ENCODE results near the gene PTPRN2. TPM values are rescaled to one million over a fixed set of nuclear protein-coding genes. Genes with fewer than 3 reads are reported as not detected.

PTPRN2 gene
- total RNA-seq, 1 experiment from 2014 or later = 2.1 TPM

GRCh38 chr7:157753713-157754415 lies 833.8 kb downstream of the PTPRN2 start:
- BruUV-seq (replicated peaks) = no TSS peak
- Histone ChIP-seq H3K4me3 (replicated peaks in 1 of 2; ENCODE audit: low read depth in 1 of 2, low read length in 2 of 2) (no peak overlapping the region), H3K79me2 (ENCODE audit: insufficient read depth, low read length) (no peaks in the 10 kb centered on the region), H4K20me1 (ENCODE audit: insufficient read depth) (no peaks in the 10 kb centered on the region), H3K27me3 (ENCODE audit: insufficient read depth, low read length) (no peaks in the 10 kb centered on the region), H2AFZ (ENCODE audit: low read depth, low read length, poor library complexity, severe bottlenecking) (no peak overlapping the region), H3K9me2 (ENCODE audit: insufficient read depth) (no peaks in the 10 kb centered on the region), H3K36me3 (ENCODE audit: control insufficient read depth in 1 of 2, insufficient read depth in 2 of 2, low read length in 2 of 2) (no peaks in the 10 kb centered on the region), H3K4me2 (ENCODE audit: low read length) (no peak overlapping the region), H3K4me1 (ENCODE audit: control insufficient read depth in 1 of 2, insufficient read depth in 2 of 2, low read length in 2 of 2) (no peaks in the 10 kb centered on the region), H3K27ac (ENCODE audit: low read depth, low read length) (no peak overlapping the region), H3K9ac (ENCODE audit: low read length) (no peak overlapping the region), H3K9me3 (ENCODE audit: control insufficient read depth in 1 of 2, insufficient read depth in 1 of 2, low read depth in 1 of 2, low read length in 2 of 2) (no peaks in the 10 kb centered on the region)
- DNase-seq (ENCODE audit: low read depth, low spot score) (no peak), ATAC-seq (no peak)
- TF ChIP-seq ZBTB33 (IDR thresholded peaks at IDR 0.05; ENCODE audit: extremely low read depth, insufficient replicate concordance, low read length) (no peak), EGR1 (IDR thresholded peaks at IDR 0.05; ENCODE audit: low read depth) (no peak), CEBPB (IDR thresholded peaks at IDR 0.05; ENCODE audit: low read depth) (no peak)
- POLR2A ChIA-PET = no interaction called here
- RAD21 ChIA-PET (ENCODE audit: low non-redundant PET in 1 of 2, low total read pairs in 2 of 2, uncharacterized antibody in 2 of 2, unreplicated experiment in 2 of 2) = no interaction called here
- CTCF ChIA-PET = no interaction called here
- intact Hi-C loops (cut with micrococcal nuclease) = no loop called here

GRCh38 chr7:157752832-157753291 lies 834.8 kb downstream of the PTPRN2 start:
- DNase-seq (ENCODE audit: low read depth, low spot score) (no peak), ATAC-seq (no peak)
- TF ChIP-seq ZBTB33 (IDR thresholded peaks at IDR 0.05; ENCODE audit: extremely low read depth, insufficient replicate concordance, low read length) = no peak
- TF ChIP-seq ELF1 (IDR thresholded peaks at IDR 0.05; ENCODE audit: borderline replicate concordance, low read depth) = no peak
- TF ChIP-seq ZFX (IDR thresholded peaks at IDR 0.05) = no peak
- TF ChIP-seq ZNF274 (IDR thresholded peaks at IDR 0.05; ENCODE audit: low read depth, low read length) = no peak
- no peak for TF ChIP-seq EGR1 (IDR thresholded peaks at IDR 0.05; ENCODE audit: low read depth)
- no peak for TF ChIP-seq TCF7L2 (IDR thresholded peaks at IDR 0.05; ENCODE audit: borderline replicate concordance, extremely low read depth, insufficient read depth, insufficient read length)
- no peak for TF ChIP-seq CEBPB (IDR thresholded peaks at IDR 0.05; ENCODE audit: low read depth)
- TF ChIP-seq FOSL1 (IDR thresholded peaks at IDR 0.05; ENCODE audit: low read depth) = no peak
- no peak for TF ChIP-seq POLR2AphosphoS5 (IDR thresholded peaks at IDR 0.05; ENCODE audit: low read depth, low read length)
- Histone ChIP-seq H3K4me3 (replicated peaks in 1 of 2; ENCODE audit: low read depth in 1 of 2, low read length in 2 of 2) (no peak overlapping the region), H3K4me2 (ENCODE audit: low read length) (no peak overlapping the region), H3K9ac (ENCODE audit: low read length) (no peak overlapping the region), H4K20me1 (ENCODE audit: insufficient read depth) (no peaks in the 10 kb centered on the region), H2AFZ (ENCODE audit: low read depth, low read length, poor library complexity, severe bottlenecking) (no peak overlapping the region), H3K79me2 (ENCODE audit: insufficient read depth, low read length) (no peaks in the 10 kb centered on the region), H3K27ac (ENCODE audit: low read depth, low read length) (no peak overlapping the region), H3K9me2 (ENCODE audit: insufficient read depth) (no peaks in the 10 kb centered on the region), H3K9me3 (ENCODE audit: control insufficient read depth in 1 of 2, insufficient read depth in 1 of 2, low read depth in 1 of 2, low read length in 2 of 2) (no peaks in the 10 kb centered on the region), H3K4me1 (ENCODE audit: control insufficient read depth in 1 of 2, insufficient read depth in 2 of 2, low read length in 2 of 2) (no peaks in the 10 kb centered on the region), H3K36me3 (ENCODE audit: control insufficient read depth in 1 of 2, insufficient read depth in 2 of 2, low read length in 2 of 2) (no peaks in the 10 kb centered on the region), H3K27me3 (ENCODE audit: insufficient read depth, low read length) (no peaks in the 10 kb centered on the region)
- RAD21 ChIA-PET (ENCODE audit: low non-redundant PET in 1 of 2, low total read pairs in 2 of 2, uncharacterized antibody in 2 of 2, unreplicated experiment in 2 of 2) = no interaction called here
- CTCF ChIA-PET = no interaction called here
- BruUV-seq (replicated peaks) = no TSS peak
- intact Hi-C loops (cut with micrococcal nuclease) = no loop called here
- POLR2A ChIA-PET = no interaction called here
